Measurements from ENCODE around the gene ACO1.

DNA sequence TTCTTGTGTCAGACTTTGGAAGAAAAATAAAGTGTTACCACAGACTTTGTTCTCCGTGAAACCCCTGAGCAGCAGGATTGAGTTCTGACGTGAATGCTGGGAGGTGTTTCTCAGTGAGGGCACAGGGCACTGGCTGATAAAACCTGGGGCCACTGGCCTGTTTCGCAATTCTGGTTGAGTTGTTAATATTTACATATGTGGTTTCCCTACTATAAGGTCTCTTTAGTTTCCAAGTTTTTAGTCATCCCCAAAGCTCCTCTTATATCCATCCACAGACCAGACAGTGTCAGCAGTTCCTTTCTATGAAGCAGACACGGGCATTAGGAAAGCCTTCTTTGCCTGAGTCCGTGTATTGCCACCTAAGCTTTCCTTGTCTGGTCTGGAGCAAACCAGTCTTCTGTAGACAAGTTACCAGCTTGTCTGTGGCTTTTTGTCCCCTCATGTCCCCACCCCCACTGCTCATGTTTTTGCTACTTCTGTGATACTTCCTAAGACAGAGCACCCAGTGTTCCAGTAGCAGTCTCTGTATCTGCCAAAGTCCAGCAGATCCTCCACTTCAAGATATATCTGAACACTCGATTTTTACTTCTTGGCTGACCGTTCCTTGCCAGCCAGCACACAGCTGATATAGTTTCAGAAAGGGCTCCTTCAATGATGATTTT is 42.0 kb downstream of the ACO1 start:
- TF ChIP-seq, protein P1, sequence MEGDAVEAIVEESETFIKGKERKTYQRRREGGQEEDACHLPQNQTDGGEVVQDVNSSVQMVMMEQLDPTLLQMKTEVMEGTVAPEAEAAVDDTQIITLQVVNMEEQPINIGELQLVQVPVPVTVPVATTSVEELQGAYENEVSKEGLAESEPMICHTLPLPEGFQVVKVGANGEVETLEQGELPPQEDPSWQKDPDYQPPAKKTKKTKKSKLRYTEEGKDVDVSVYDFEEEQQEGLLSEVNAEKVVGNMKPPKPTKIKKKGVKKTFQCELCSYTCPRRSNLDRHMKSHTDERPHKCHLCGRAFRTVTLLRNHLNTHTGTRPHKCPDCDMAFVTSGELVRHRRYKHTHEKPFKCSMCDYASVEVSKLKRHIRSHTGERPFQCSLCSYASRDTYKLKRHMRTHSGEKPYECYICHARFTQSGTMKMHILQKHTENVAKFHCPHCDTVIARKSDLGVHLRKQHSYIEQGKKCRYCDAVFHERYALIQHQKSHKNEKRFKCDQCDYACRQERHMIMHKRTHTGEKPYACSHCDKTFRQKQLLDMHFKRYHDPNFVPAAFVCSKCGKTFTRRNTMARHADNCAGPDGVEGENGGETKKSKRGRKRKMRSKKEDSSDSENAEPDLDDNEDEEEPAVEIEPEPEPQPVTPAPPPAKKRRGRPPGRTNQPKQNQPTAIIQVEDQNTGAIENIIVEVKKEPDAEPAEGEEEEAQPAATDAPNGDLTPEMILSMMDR (IDR thresholded peaks at IDR 0.05), result no peak
- TF ChIP-seq POLR2AphosphoS5 (IDR thresholded peaks at IDR 0.05) (no peak), POLR2A (IDR thresholded peaks at IDR 0.05) (no peak)
